Gastroesophageal sphincter (tissue), 4 donors: Measurements from ENCODE around the gene TMEM192. TPM values are rescaled to one million over a fixed set of nuclear protein-coding genes. Genes with fewer than 3 reads are reported as not detected.
A peak's percentile ranks its signal among the peaks of the same experiment; 100 is the strongest.

Experiments used
- ATAC-seq: fragments of 150-250 bp; one replicate; pipeline ENCODE4 v1.9.1; 2016; ENCODE audit warnings: mild to moderate bottlenecking, moderate library complexity
- H3K27ac ChIP-seq, 4 donors: fragments of 200-600 bp; sonication (generic) in 3 of 4; 1 replicate in 3 of 4; 2 replicates in 1 of 4; pipeline ENCODE4 v1.5.1; 2016 to 2019
- H3K27me3 ChIP-seq: fragments of 200-600 bp; sonication (generic); one replicate; pipeline ENCODE4 v1.5.1; 2019
- H3K36me3 ChIP-seq, 2 donors: fragments of 200-600 bp; sonication (generic); one replicate each; pipeline ENCODE4 v1.5.1; 2019; ENCODE audit warnings: control low read depth in 1 of 2
- H3K4me1 ChIP-seq, 3 donors: fragments of 200-600 bp; sonication (generic); 1 replicate in 2 of 3; 2 replicates in 1 of 3; pipeline ENCODE4 v1.5.1; 2016 to 2019; ENCODE audit warnings: control low read depth in 2 of 3
- H3K4me3 ChIP-seq, 2 donors: fragments of 200-600 bp; sonication (generic); one replicate each; pipeline ENCODE4 v1.5.1; 2019; ENCODE audit warnings: mild to moderate bottlenecking in 1 of 2, moderate library complexity in 1 of 2
- H3K9me3 ChIP-seq, 3 donors: fragments of 200-600 bp; sonication (generic); one replicate each; pipeline ENCODE4 v1.5.1; 2017 to 2019; ENCODE audit warnings: control low read depth in 2 of 3
- EP300 ChIP-seq: sonication (generic); formaldehyde crosslinking; IDR thresholded peaks from one replicate; pipeline ENCODE4 v1.6.1; 2017; ENCODE audit warnings: antibody characterized with exemption, mild to moderate bottlenecking
- POLR2A ChIP-seq, 2 donors: fragments of 450-650 bp; IDR thresholded peaks; one replicate each; pipeline ENCODE4 v1.6.1; 2017; ENCODE audit warnings: antibody characterized with exemption in 2 of 2, mild to moderate bottlenecking in 2 of 2, moderate library complexity in 1 of 2
- POLR2AphosphoS5 ChIP-seq: sonication (generic); formaldehyde crosslinking; IDR thresholded peaks from one replicate; pipeline ENCODE4 v1.6.1; 2017; ENCODE audit warnings: antibody characterized with exemption
- WGBS, 2 donors: methylation state at CpG; one replicate each; pipeline ENCODE4 v1.1.5; 2018; ENCODE audit warnings: low coverage in 1 of 2; 5-methylcytosine and 5-hydroxymethylcytosine counted together
- total RNA-seq, 4 donors: library from RNA; depleted of rRNA; stranded (reverse); fragments of >200 nt; gene quantifications; one replicate each; pipeline ENCODE4 v1.1.0, GENCODE V29; 2016
- TF ChIP-seq, protein P1 (sequence below), 4 experiments: fragments of 200-600 bp in 2 of 4; fragments of 450-650 bp in 2 of 4; sonication (generic) in 1 of 4; IDR thresholded peaks; one replicate each; pipeline ENCODE4 v1.5.1; 2017 to 2019; ENCODE audit warnings: antibody characterized with exemption in 4 of 4, mild to moderate bottlenecking in 2 of 4, moderate library complexity in 2 of 4

Gene TMEM192
- 10 to 100 TPM; 11.2 to 18.7 (median 15.6) TPM for total RNA-seq

DNA sequence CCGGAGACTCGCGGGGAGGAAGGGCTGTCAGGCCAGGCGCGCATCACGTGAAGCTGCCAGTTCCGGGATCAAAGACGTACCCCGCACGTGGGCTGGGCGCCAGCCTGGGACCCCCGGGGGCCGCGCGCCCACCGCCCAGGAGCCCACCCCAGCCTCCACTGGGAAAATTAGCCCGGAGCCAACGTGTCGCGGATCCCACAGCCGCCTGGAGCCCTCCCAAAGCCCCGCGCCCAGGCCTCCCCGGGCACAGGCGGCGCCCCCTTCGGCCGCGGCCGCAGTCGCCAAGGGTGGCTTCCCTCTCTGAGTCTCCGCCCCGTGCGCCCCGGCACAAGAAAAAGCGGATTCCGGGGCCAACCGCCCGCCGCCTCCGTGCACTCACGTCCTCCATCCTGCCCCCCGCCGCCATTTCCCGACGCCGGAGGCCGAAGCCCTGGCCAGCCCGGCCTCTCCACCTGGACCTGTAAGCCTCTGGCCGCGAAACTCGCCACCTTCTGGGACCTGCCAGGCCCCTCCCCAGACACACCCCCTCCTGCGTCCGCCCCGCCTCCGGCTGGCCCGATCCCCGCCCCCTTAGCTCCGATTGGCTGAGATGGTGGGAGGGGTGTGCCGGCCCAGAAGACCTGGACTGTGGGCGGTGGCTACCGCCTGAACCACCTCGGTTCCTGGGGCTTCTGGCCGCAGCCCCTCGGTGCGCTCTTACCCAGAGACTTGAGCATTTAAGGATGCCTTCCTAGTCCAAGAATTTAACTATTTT lies at the start of gene TMEM192:
Gene TMEM192 (minus strand): TSS at position 493 of the 754 bp plus-strand sequence. CDS start 87 bp downstream, at position 406.
- TF ChIP-seq, protein P1, sequence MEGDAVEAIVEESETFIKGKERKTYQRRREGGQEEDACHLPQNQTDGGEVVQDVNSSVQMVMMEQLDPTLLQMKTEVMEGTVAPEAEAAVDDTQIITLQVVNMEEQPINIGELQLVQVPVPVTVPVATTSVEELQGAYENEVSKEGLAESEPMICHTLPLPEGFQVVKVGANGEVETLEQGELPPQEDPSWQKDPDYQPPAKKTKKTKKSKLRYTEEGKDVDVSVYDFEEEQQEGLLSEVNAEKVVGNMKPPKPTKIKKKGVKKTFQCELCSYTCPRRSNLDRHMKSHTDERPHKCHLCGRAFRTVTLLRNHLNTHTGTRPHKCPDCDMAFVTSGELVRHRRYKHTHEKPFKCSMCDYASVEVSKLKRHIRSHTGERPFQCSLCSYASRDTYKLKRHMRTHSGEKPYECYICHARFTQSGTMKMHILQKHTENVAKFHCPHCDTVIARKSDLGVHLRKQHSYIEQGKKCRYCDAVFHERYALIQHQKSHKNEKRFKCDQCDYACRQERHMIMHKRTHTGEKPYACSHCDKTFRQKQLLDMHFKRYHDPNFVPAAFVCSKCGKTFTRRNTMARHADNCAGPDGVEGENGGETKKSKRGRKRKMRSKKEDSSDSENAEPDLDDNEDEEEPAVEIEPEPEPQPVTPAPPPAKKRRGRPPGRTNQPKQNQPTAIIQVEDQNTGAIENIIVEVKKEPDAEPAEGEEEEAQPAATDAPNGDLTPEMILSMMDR (IDR thresholded peaks at IDR 0.05): peak in 3 of 4 experiments; percentile 44 to 48 (median 46)
- TF ChIP-seq POLR2A (IDR thresholded peaks at IDR 0.05): peak; percentile 71
- TF ChIP-seq EP300: no peak
- TF ChIP-seq POLR2AphosphoS5: peak; percentile 52

DNA sequence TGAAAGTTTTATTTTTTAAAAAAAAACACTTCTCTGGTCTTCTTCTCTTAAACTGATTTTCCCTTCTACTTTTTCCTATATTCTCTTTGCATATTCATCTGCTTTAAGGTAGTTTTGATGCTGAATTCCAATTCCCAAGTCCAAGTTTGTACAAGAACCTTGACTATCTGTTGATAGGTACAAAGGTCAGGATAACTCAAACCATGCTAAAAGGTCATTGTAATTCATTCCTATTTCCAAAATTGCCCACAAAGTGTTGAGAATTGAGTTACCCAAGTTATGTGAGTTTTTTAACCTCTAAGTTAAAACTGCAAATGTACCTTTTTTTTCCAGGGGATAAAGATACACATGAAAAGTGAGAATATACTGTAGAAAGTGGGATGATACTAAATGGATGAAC lies 46.1 kb upstream of the TMEM192 start:
- Histone ChIP-seq H3K4me3 (no peak overlapping the region), H3K36me3 (no peaks in the 10 kb centered on the region), H3K27me3 (peaks cover 6% of the 10 kb centered on the region), H3K27ac (no peak overlapping the region), H3K9me3 (peaks cover 0 to 5% (median 0%) of the 10 kb centered on the region in 3 donors), H3K4me1 (no peaks in the 10 kb centered on the region)
- no peak for ATAC-seq
- TF ChIP-seq POLR2A (IDR thresholded peaks at IDR 0.05) (no peak), POLR2AphosphoS5 (no peak), EP300 (no peak)
- TF ChIP-seq, protein P1 (IDR thresholded peaks at IDR 0.05): no peak

More for the DNA sequence above, at the start of gene TMEM192:
- 0% methylated on average over 5 to 19 of the region's 66 CpGs for whole genome bisulfite sequencing, 2 donors
- peaks cover 0 to 22% (median 7%) of the 10 kb centered on the region in 3 donors for H3K4me1 ChIP-seq
- peak; percentile 99 for ATAC-seq
- H3K9me3 ChIP-seq: no peaks in the 10 kb centered on the region
- H3K27me3 ChIP-seq: no peaks in the 10 kb centered on the region
- peak within 1 kb of the TSS; percentile 61 to 99 for H3K4me3 ChIP-seq
- peak within 1 kb of the TSS; percentile 89 to 95 (median 94) for H3K27ac ChIP-seq
- no peaks in the 10 kb centered on the region for H3K36me3 ChIP-seq

DNA sequence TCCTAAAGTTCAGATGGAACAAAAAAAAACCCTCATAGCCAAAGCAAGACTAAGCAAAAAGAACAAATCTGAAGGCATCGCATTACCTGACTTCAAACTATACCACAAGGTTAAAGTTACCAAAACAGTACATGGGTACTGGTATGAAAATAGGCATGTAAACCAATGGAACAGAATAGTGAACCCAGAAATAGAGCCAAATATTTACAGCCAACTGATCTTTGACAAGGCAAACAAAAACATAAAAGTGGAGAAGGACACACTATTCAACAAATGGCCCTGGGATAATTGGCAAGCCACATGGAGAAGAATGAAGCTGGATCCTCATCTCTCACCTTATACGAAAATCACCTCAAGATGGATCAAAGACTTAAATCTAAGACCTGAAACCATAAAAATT lies 44.2 kb upstream of the TMEM192 start:
- WGBS, 2 donors: 0 to 100% methylated on average over 1 to 2 of the region's 2 CpGs
- no peaks in the 10 kb centered on the region for H3K36me3 ChIP-seq
- no peak overlapping the region for H3K27ac ChIP-seq
- H3K4me1 ChIP-seq: no peaks in the 10 kb centered on the region
- no peaks in the 10 kb centered on the region for H3K27me3 ChIP-seq
- TF ChIP-seq POLR2A (IDR thresholded peaks at IDR 0.05): no peak
- no peak for TF ChIP-seq POLR2AphosphoS5
- TF ChIP-seq, protein P1 (IDR thresholded peaks at IDR 0.05): no peak
- TF ChIP-seq EP300: no peak
- no peak overlapping the region for H3K4me3 ChIP-seq
- no peak for ATAC-seq
- peaks cover 0 to 5% (median 0%) of the 10 kb centered on the region in 3 donors for H3K9me3 ChIP-seq

DNA sequence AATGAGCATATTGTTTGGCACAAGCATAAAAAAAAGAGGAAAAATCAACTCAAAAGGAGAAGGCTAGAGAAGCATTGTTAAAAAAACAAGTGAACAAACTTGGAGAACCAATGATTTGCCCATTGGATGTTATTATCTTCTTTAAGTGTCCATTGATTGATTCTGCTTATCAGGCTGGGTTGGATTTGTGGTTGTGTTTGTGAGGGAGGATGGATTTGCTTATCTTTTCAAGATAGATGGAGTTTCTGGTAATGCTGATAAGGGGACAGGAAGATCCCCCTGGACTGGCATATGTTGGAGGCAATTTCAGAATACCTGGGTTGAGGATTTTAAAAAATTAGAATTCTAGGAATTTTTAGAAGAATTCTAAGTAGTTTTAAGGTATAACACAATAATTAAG lies 41.8 kb upstream of the TMEM192 start:
- no peaks in the 10 kb centered on the region for H3K36me3 ChIP-seq
- H3K27ac ChIP-seq: no peak overlapping the region
- peaks cover 4% of the 10 kb centered on the region for H3K27me3 ChIP-seq
- no peaks in the 10 kb centered on the region for H3K4me1 ChIP-seq
- H3K4me3 ChIP-seq: no peak overlapping the region
- TF ChIP-seq EP300 (no peak), POLR2A (IDR thresholded peaks at IDR 0.05) (no peak)
- TF ChIP-seq, protein P1 (IDR thresholded peaks at IDR 0.05): no peak
- H3K9me3 ChIP-seq: peaks cover 0 to 5% (median 0%) of the 10 kb centered on the region in 3 donors
- no peak for ATAC-seq

DNA sequence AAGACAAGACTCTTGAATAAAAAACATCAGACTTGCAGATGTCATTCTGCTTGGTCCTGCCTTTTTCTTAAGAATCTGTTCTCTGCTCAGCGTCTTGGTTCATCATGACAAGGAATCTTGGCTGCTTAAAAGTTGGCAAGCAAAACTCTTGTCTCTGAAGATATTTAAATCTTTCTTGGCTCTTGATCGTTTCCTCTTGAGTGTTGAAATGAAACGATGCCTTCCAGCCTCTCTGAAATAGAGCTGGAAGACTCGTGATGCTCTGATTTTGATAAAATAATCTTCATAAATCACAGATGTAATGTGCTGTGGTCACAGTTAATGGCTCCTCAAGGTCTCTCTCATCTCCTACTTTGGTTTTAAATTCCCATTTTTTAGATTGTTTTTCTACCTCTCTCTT lies 39.9 kb upstream of the TMEM192 start:
- 9 to 14% methylated on average over 4 of the region's 4 CpGs for WGBS, 2 donors
- TF ChIP-seq POLR2AphosphoS5 (no peak), POLR2A (IDR thresholded peaks at IDR 0.05) (no peak), EP300 (no peak)
- TF ChIP-seq, protein P1 (IDR thresholded peaks at IDR 0.05): no peak
- Histone ChIP-seq H3K27me3 (peaks cover 4% of the 10 kb centered on the region), H3K4me1 (no peaks in the 10 kb centered on the region), H3K9me3 (peaks cover 0 to 5% (median 0%) of the 10 kb centered on the region in 3 donors), H3K4me3 (no peak overlapping the region), H3K36me3 (no peaks in the 10 kb centered on the region), H3K27ac (no peak overlapping the region)
- ATAC-seq: peak; percentile 28
